Peyer's patch (tissue), 4 donors: Measurements from ENCODE around the gene CNTN4.

Experiments used
- CTCF ChIP-seq, 6 experiments: fragments of 450-650 bp in 4 of 6; fragments of 200-600 bp in 2 of 6; sonication (generic) in 1 of 6; IDR thresholded peaks; one replicate each; pipeline ENCODE4 v1.5.1; 2017 to 2019; ENCODE audit warnings: antibody characterized with exemption in 6 of 6, mild to moderate bottlenecking in 3 of 6, moderate library complexity in 1 of 6
- POLR2A ChIP-seq, 2 donors: fragments of 450-650 bp; IDR thresholded peaks; one replicate each; pipeline ENCODE4 v1.5.1; 2017; ENCODE audit warnings: antibody characterized with exemption in 2 of 2, mild to moderate bottlenecking in 2 of 2, moderate library complexity in 2 of 2

- TF ChIP-seq POLR2A (IDR thresholded peaks at IDR 0.05): no peak
- no peak for TF ChIP-seq CTCF (IDR thresholded peaks at IDR 0.05)
Observed at GRCh38 chr3:2218375-2218774, 119.7 kb downstream of the CNTN4 start.
